HCT116 (cell line): Measurements from ENCODE around the gene CACNA2D2. TPM values are rescaled to one million over a fixed set of nuclear protein-coding genes. Genes with fewer than 3 reads are reported as not detected.

Source experiments
- ATAC-seq: fragments of 200-7000 bp; cut with Tn5 transposase; 2 replicates; pipeline ENCODE4 v1.9.1; 2020; ENCODE audit warnings: mild to moderate bottlenecking, moderate library complexity
- BruUV-seq: library from RNA; stranded (reverse); fragments of 400-500 nt; replicated peaks from 2 replicates; lab custom pipeline; 2021; lab: Mats Ljungman, UMichigan
- CTCF ChIA-PET: fragments of 300-600 bp; sonication (Branson Sonifier 250); formaldehyde crosslinking; loops from one replicate; lab custom pipeline; 2021; ENCODE audit warnings: antibody characterized with exemption; lab: Charles Lee
- POLR2A ChIA-PET: fragments of 300-600, 350-600 bp; sonication (Branson Sonifier 250); formaldehyde crosslinking; loops from one replicate; lab custom pipeline; 2021; ENCODE audit warnings: antibody characterized with exemption; lab: Charles Lee
- RAD21 ChIA-PET, 2 experiments: fragments of 300-600 bp; sonication (Branson Sonifier 250); formaldehyde crosslinking; loops; one replicate each; lab custom pipeline; 2023; ENCODE audit warnings: low total read pairs in 2 of 2; ENCODE audit not compliant: uncharacterized antibody in 2 of 2, unreplicated experiment in 2 of 2, low non-redundant PET in 1 of 2; lab: Charles Lee
- DNase-seq: peaks from one replicate; pipeline ENCODE4 v3.0.0-alpha.2; 2010; ENCODE audit warnings: low read depth, low spot score
- H2AFZ ChIP-seq: fragments of 200-600 bp; shearing (Covaris generic), sonication (generic); 2 replicates; pipeline ENCODE4 v1.6.1; 2017; ENCODE audit warnings: low read depth, mixed run types, mixed read lengths, antibody characterized with exemption, low read length; ENCODE audit not compliant: poor library complexity, severe bottlenecking
- H3K27ac ChIP-seq: 2 replicates; pipeline ENCODE4 v1.5.1; 2012; ENCODE audit warnings: low read depth, low read length
- H3K27me3 ChIP-seq: fragments of 200-600 bp; sonication (generic); 2 replicates; pipeline ENCODE4 v1.6.1; 2016; ENCODE audit warnings: mixed run types, low read length, mixed read lengths; ENCODE audit not compliant: insufficient read depth
- H3K36me3 ChIP-seq, 2 experiments: fragments of 200-500 bp in 1 of 2; fragments of 200-600 bp in 1 of 2; sonication (Bioruptor generic) in 1 of 2; sonication (generic) in 1 of 2; 2 replicates each; pipeline versions ENCODE4 v1.5.1 to v1.6.1; 2014 to 2016; ENCODE audit warnings: low read length in 2 of 2, inconsistent platforms in 1 of 2, mixed read lengths in 1 of 2, mixed run types in 1 of 2; ENCODE audit not compliant: insufficient read depth in 2 of 2, control insufficient read depth in 1 of 2
- H3K4me1 ChIP-seq, 2 experiments: fragments of 200-600 bp in 1 of 2; sonication (generic) in 1 of 2; 2 replicates each; pipeline versions ENCODE4 v1.5.1 to v1.6.1; 2012 to 2017; ENCODE audit warnings: low read length in 2 of 2, inconsistent platforms in 1 of 2, mild to moderate bottlenecking in 1 of 2, mixed read lengths in 1 of 2, mixed run types in 1 of 2, moderate library complexity in 1 of 2; ENCODE audit not compliant: insufficient read depth in 2 of 2, control insufficient read depth in 1 of 2
- H3K4me2 ChIP-seq: fragments of 200-600 bp; sonication (generic); 2 replicates; pipeline ENCODE4 v1.6.1; 2017; ENCODE audit warnings: mixed run types, low read length, mixed read lengths
- H3K4me3 ChIP-seq, 2 experiments: fragments of 200-600 bp in 1 of 2; sonication (generic) in 1 of 2; replicated peaks in 1 of 2; 2 replicates each; pipeline ENCODE4 v1.5.1; 2011 to 2016; ENCODE audit warnings: low read length in 2 of 2, control low read depth in 1 of 2, low read depth in 1 of 2, mild to moderate bottlenecking in 1 of 2, mixed read lengths in 1 of 2, mixed run types in 1 of 2
- H3K79me2 ChIP-seq: fragments of 200-600 bp; sonication (generic); 2 replicates; pipeline ENCODE4 v1.6.1; 2017; ENCODE audit warnings: mild to moderate bottlenecking, mixed run types, low read length, moderate library complexity, mixed read lengths; ENCODE audit not compliant: insufficient read depth
- H3K9ac ChIP-seq: fragments of 200-600 bp; sonication (generic); 2 replicates; pipeline ENCODE4 v1.6.1; 2016; ENCODE audit warnings: low read length, mixed read lengths
- H3K9me2 ChIP-seq: fragments of 200-600 bp; sonication (generic), shearing (Covaris generic); 2 replicates; pipeline ENCODE4 v1.6.1; 2017; ENCODE audit warnings: mixed run types, mild to moderate bottlenecking, moderate library complexity; ENCODE audit not compliant: insufficient read depth
- H3K9me3 ChIP-seq, 2 experiments: fragments of 200-500 bp in 1 of 2; fragments of 200-600 bp in 1 of 2; sonication (Bioruptor generic) in 1 of 2; sonication (generic) in 1 of 2; 2 replicates each; pipeline ENCODE4 v1.6.1; 2014 to 2017; ENCODE audit warnings: low read length in 2 of 2, mixed read lengths in 2 of 2, inconsistent platforms in 1 of 2, low read depth in 1 of 2, mild to moderate bottlenecking in 1 of 2, mixed run types in 1 of 2, moderate library complexity in 1 of 2; ENCODE audit not compliant: control insufficient read depth in 1 of 2, insufficient read depth in 1 of 2
- H4K20me1 ChIP-seq: fragments of 200-600 bp; sonication (generic), shearing (Covaris generic); 2 replicates; pipeline ENCODE4 v1.6.1; 2017; ENCODE audit warnings: mixed run types, mild to moderate bottlenecking, moderate library complexity; ENCODE audit not compliant: insufficient read depth
- CBX3 ChIP-seq: IDR thresholded peaks from 2 replicates; pipeline ENCODE4 v1.6.1; 2012; ENCODE audit warnings: low read depth
- TCF7L2 ChIP-seq: IDR thresholded peaks from 2 replicates; pipeline ENCODE4 v1.7.0; 2011; ENCODE audit warnings: borderline replicate concordance, inconsistent platforms; ENCODE audit not compliant: insufficient read depth, insufficient read length; ENCODE audit errors: extremely low read depth
- ZFX ChIP-seq: fragments of 450-650 bp; IDR thresholded peaks from 2 replicates; pipeline ENCODE4 v1.6.1; 2017
- intact Hi-C: fragments of 100-400 bp; cut with micrococcal nuclease; formaldehyde crosslinking; loops from 2 replicates; pipeline ENCODE4 v1.10.0; 2022
- total RNA-seq: library from RNA; stranded (reverse); gene quantifications from one replicate; pipeline ENCODE4 v1.2.1, GENCODE V29; 2021; ENCODE audit not compliant: unreplicated experiment
- TF ChIP-seq, protein P1 (sequence below): IDR thresholded peaks from 2 replicates; pipeline ENCODE4 v1.6.1; 2012
- TF ChIP-seq, protein P2 (sequence below): IDR thresholded peaks from 2 replicates; pipeline ENCODE4 v1.6.1; 2012; ENCODE audit warnings: low read depth
- TF ChIP-seq, protein P3 (sequence below): IDR thresholded peaks from 2 replicates; pipeline ENCODE4 v1.6.1; 2011; ENCODE audit warnings: mild to moderate bottlenecking, low read length, moderate library complexity; ENCODE audit not compliant: insufficient replicate concordance; ENCODE audit errors: extremely low read depth

Gene CACNA2D2
- total RNA-seq, 1 experiment from 2014 or later = 10.2 TPM

DNA sequence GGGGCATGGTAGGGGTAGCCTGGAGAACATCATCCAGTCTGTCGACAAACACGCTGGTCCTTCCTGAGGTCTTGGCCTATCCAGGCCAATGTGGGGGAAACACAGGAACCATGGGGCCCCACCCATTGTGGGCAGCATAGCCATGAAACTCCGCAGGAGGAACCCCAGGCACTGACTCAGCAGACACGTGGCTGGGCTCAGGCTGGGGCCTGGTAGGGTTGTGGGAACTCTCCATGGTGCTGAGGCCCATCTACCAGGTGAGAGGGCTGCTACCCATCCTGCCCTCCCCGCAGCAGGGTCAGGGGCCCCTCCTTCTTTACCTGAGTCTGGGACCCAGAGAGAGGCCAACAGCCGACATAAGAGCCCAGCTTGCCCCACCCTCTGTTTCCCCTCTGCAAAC lies 22.6 kb upstream of the CACNA2D2 start:
- Histone ChIP-seq H3K36me3 (no peaks in the 10 kb centered on the region), H3K9ac (no peak overlapping the region), H3K27me3 (peaks cover 7% of the 10 kb centered on the region; the same call in 1 of the 2 replicates), H3K4me1 (peaks cover 0 to 4% of the 10 kb centered on the region in 2 experiments; a peak in 2 of 4 replicates), H3K9me2 (no peaks in the 10 kb centered on the region), H3K9me3 (no peaks in the 10 kb centered on the region), H2AFZ (no peak overlapping the region), H3K79me2 (no peaks in the 10 kb centered on the region), H3K27ac (no peak overlapping the region), H4K20me1 (no peaks in the 10 kb centered on the region), H3K4me3 (no peak overlapping the region), H3K4me2 (no peak overlapping the region)
- TF ChIP-seq CBX3 (no peak), TCF7L2 (no peak), ZFX (peak; percentile 20; the same call in 1 of the 2 replicates)
- TF ChIP-seq, protein P1, sequence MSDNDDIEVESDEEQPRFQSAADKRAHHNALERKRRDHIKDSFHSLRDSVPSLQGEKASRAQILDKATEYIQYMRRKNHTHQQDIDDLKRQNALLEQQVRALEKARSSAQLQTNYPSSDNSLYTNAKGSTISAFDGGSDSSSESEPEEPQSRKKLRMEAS = peak; percentile 96
- TF ChIP-seq, protein P2, sequence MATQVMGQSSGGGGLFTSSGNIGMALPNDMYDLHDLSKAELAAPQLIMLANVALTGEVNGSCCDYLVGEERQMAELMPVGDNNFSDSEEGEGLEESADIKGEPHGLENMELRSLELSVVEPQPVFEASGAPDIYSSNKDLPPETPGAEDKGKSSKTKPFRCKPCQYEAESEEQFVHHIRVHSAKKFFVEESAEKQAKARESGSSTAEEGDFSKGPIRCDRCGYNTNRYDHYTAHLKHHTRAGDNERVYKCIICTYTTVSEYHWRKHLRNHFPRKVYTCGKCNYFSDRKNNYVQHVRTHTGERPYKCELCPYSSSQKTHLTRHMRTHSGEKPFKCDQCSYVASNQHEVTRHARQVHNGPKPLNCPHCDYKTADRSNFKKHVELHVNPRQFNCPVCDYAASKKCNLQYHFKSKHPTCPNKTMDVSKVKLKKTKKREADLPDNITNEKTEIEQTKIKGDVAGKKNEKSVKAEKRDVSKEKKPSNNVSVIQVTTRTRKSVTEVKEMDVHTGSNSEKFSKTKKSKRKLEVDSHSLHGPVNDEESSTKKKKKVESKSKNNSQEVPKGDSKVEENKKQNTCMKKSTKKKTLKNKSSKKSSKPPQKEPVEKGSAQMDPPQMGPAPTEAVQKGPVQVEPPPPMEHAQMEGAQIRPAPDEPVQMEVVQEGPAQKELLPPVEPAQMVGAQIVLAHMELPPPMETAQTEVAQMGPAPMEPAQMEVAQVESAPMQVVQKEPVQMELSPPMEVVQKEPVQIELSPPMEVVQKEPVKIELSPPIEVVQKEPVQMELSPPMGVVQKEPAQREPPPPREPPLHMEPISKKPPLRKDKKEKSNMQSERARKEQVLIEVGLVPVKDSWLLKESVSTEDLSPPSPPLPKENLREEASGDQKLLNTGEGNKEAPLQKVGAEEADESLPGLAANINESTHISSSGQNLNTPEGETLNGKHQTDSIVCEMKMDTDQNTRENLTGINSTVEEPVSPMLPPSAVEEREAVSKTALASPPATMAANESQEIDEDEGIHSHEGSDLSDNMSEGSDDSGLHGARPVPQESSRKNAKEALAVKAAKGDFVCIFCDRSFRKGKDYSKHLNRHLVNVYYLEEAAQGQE = peak; percentile 95
- TF ChIP-seq, protein P3, sequence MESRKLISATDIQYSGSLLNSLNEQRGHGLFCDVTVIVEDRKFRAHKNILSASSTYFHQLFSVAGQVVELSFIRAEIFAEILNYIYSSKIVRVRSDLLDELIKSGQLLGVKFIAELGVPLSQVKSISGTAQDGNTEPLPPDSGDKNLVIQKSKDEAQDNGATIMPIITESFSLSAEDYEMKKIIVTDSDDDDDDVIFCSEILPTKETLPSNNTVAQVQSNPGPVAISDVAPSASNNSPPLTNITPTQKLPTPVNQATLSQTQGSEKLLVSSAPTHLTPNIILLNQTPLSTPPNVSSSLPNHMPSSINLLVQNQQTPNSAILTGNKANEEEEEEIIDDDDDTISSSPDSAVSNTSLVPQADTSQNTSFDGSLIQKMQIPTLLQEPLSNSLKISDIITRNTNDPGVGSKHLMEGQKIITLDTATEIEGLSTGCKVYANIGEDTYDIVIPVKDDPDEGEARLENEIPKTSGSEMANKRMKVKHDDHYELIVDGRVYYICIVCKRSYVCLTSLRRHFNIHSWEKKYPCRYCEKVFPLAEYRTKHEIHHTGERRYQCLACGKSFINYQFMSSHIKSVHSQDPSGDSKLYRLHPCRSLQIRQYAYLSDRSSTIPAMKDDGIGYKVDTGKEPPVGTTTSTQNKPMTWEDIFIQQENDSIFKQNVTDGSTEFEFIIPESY = no peak
- peak; percentile 22 for DNase-seq
- CTCF ChIA-PET = no interaction called here
- ATAC-seq = peak; percentile 85
- intact Hi-C loops = loop anchor here (5.0 kb wide), 1 partner anchor 124 kb away; no protein-coding TSS in a partner anchor
- RAD21 ChIA-PET = no interaction called here
- POLR2A ChIA-PET = no interaction called here
- no TSS peak for BruUV-seq
